ENCODE results near the gene ORC4.
"Not testable (repeated sequence)": the region's sequence is repeated elsewhere in the genome, so short reads cannot be mapped to it uniquely, and the experiment has no call there.

Gene ORC4

GRCh38 chr2:148013876-148014275 is 6.7 kb downstream of the ORC4 start:
- no peak for DNase-seq (ENCODE audit: low spot score)

- DNase-seq (ENCODE audit: low spot score), result not testable (repeated sequence)
Observed at GRCh38 chr2:148008411-148008810, 12.1 kb downstream of the ORC4 start.

GRCh38 chr2:148007219-148007900 is 13.2 kb downstream of the ORC4 start:
- DNase-seq (ENCODE audit: low spot score), result no peak

GRCh38 chr2:148006249-148007007 is 14.1 kb downstream of the ORC4 start:
- no peak for DNase-seq (ENCODE audit: low spot score)

- not testable (repeated sequence) for DNase-seq (ENCODE audit: low spot score)
Observed at GRCh38 chr2:148002420-148002819, 18.1 kb downstream of the ORC4 start.

- DNase-seq (ENCODE audit: low spot score), result no peak
Observed at GRCh38 chr2:148000095-148000494, 20.4 kb downstream of the ORC4 start.

GRCh38 chr2:147999126-147999525 is 21.4 kb downstream of the ORC4 start:
- DNase-seq (ENCODE audit: low spot score), result no peak

- DNase-seq (ENCODE audit: low spot score), result no peak
Observed at GRCh38 chr2:147998203-147998602, 22.3 kb downstream of the ORC4 start.

GRCh38 chr2:147996828-147997227 is 23.7 kb downstream of the ORC4 start:
- DNase-seq (ENCODE audit: low spot score), result no peak

- DNase-seq (ENCODE audit: low spot score), result not testable (repeated sequence)
Observed at GRCh38 chr2:147994965-147995364, 25.6 kb downstream of the ORC4 start.

- peak; percentile 77 for DNase-seq (ENCODE audit: low spot score)
Observed at GRCh38 chr2:147989809-147990403, 30.6 kb downstream of the ORC4 start.

GRCh38 chr2:147989102-147989501 is 31.4 kb downstream of the ORC4 start:
- DNase-seq (ENCODE audit: low spot score), result no peak

- no peak for DNase-seq (ENCODE audit: low spot score)
Observed at GRCh38 chr2:147980940-147981528, 39.5 kb downstream of the ORC4 start.

GRCh38 chr2:147977679-147978078 is 42.9 kb downstream of the ORC4 start:
- DNase-seq (ENCODE audit: low spot score), result no peak

GRCh38 chr2:147976102-147976501 is 44.4 kb downstream of the ORC4 start:
- DNase-seq (ENCODE audit: low spot score), result no peak

GRCh38 chr2:147968571-147968970 is 52.0 kb downstream of the ORC4 start:
- no peak for DNase-seq (ENCODE audit: low spot score)

GRCh38 chr2:147952118-147952517 is 68.4 kb downstream of the ORC4 start:
- no peak for DNase-seq (ENCODE audit: low spot score)

- DNase-seq (ENCODE audit: low spot score), result no peak
Observed at GRCh38 chr2:147945660-147946059, 74.9 kb downstream of the ORC4 start.

GRCh38 chr2:147939313-147939712 is 81.2 kb downstream of the ORC4 start:
- DNase-seq (ENCODE audit: low spot score), result no peak

GRCh38 chr2:147937744-147938349 is 82.7 kb downstream of the ORC4 start:
- peak; percentile 68 for DNase-seq (ENCODE audit: low spot score)

GRCh38 chr2:147934881-147935620 is 85.5 kb downstream of the ORC4 start:
- no peak for DNase-seq (ENCODE audit: low spot score)

- DNase-seq (ENCODE audit: low spot score), result no peak
Observed at GRCh38 chr2:147933931-147934330, 86.6 kb downstream of the ORC4 start.
